OCI-LY1 (cell line): ENCODE results near the gene EEPD1.

Source experiments
- H2AFZ ChIP-seq: fragments of 200-600 bp; sonication (generic), shearing (Covaris generic); 2 replicates; pipeline ENCODE4 v1.6.0; 2014; ENCODE audit warnings: antibody characterized with exemption, mild to moderate bottlenecking, low read length
- H3F3A ChIP-seq: fragments of 200-600 bp; sonication (generic), shearing (Covaris generic); 2 replicates; pipeline ENCODE4 v1.6.0; 2014; ENCODE audit warnings: mild to moderate bottlenecking, antibody characterized with exemption, low read length, moderate library complexity; ENCODE audit not compliant: insufficient read depth
- H3K27ac ChIP-seq: fragments of 200-600 bp; sonication (generic); 2 replicates; pipeline ENCODE4 v1.5.1; 2014; ENCODE audit warnings: low read length, mixed run types, mild to moderate bottlenecking, low read depth; ENCODE audit not compliant: poor library complexity, severe bottlenecking
- H3K27me3 ChIP-seq: fragments of 200-600 bp; sonication (generic); 2 replicates; pipeline ENCODE4 v1.6.0; 2014; ENCODE audit warnings: antibody characterized with exemption, mild to moderate bottlenecking, low read length, moderate library complexity; ENCODE audit not compliant: insufficient read depth
- H3K36me3 ChIP-seq: fragments of 200-600 bp; sonication (generic); 2 replicates; pipeline ENCODE4 v1.6.1; 2014; ENCODE audit warnings: mild to moderate bottlenecking, antibody characterized with exemption, low read length, moderate library complexity, mixed read lengths; ENCODE audit not compliant: insufficient read depth
- H3K4me1 ChIP-seq: fragments of 200-600 bp; sonication (generic); 2 replicates; pipeline ENCODE4 v1.5.1; 2014; ENCODE audit warnings: mild to moderate bottlenecking, low read length, moderate library complexity; ENCODE audit not compliant: insufficient read depth, severe bottlenecking
- H3K4me2 ChIP-seq: fragments of 200-600 bp; sonication (generic), shearing (Covaris generic); 2 replicates; pipeline ENCODE4 v1.6.1; 2014; ENCODE audit warnings: low read length
- H3K4me3 ChIP-seq: fragments of 200-600 bp; sonication (generic); 2 replicates; pipeline ENCODE4 v1.5.1; 2014; ENCODE audit warnings: low read length, low read depth, mild to moderate bottlenecking, mixed read lengths; ENCODE audit not compliant: poor library complexity, severe bottlenecking
- H3K79me2 ChIP-seq: fragments of 200-600 bp; shearing (Covaris generic); 2 replicates; pipeline ENCODE4 v1.6.1; 2016; ENCODE audit warnings: mixed run types, low read length, mixed read lengths; ENCODE audit not compliant: insufficient read depth
- H3K9ac ChIP-seq: fragments of 200-600 bp; sonication (generic), shearing (Covaris generic); 2 replicates; pipeline ENCODE4 v1.6.1; 2014; ENCODE audit warnings: mild to moderate bottlenecking, low read length, mixed read lengths
- H3K9me2 ChIP-seq: fragments of 200-600 bp; sonication (generic), shearing (Covaris generic); 2 replicates; pipeline ENCODE4 v1.6.1; 2014; ENCODE audit warnings: low read depth, mild to moderate bottlenecking, low read length, mixed read lengths
- H3K9me3 ChIP-seq: fragments of 200-600 bp; shearing (Covaris generic); 2 replicates; pipeline ENCODE4 v1.6.1; 2014; ENCODE audit warnings: low read length, mixed read lengths
- H4K20me1 ChIP-seq: fragments of 200-600 bp; sonication (generic), shearing (Covaris generic); 2 replicates; pipeline ENCODE4 v1.6.0; 2016; ENCODE audit warnings: mild to moderate bottlenecking, low read length; ENCODE audit not compliant: insufficient read depth
- EZH2 ChIP-seq: fragments of 200-600 bp; sonication (generic), shearing (Covaris generic); IDR thresholded peaks from 2 replicates; pipeline ENCODE4 v1.8.0; 2017; ENCODE audit warnings: borderline replicate concordance, mixed run types, mild to moderate bottlenecking, antibody characterized with exemption, low read length, moderate library complexity, mixed read lengths
- TF ChIP-seq, protein P1 (sequence below): fragments of 200-600 bp; sonication (generic), shearing (Covaris generic); IDR thresholded peaks from 2 replicates; pipeline ENCODE4 v1.5.1; 2017; ENCODE audit warnings: mild to moderate bottlenecking, antibody characterized with exemption, low read length, moderate library complexity, mixed read lengths

Gene EEPD1

DNA sequence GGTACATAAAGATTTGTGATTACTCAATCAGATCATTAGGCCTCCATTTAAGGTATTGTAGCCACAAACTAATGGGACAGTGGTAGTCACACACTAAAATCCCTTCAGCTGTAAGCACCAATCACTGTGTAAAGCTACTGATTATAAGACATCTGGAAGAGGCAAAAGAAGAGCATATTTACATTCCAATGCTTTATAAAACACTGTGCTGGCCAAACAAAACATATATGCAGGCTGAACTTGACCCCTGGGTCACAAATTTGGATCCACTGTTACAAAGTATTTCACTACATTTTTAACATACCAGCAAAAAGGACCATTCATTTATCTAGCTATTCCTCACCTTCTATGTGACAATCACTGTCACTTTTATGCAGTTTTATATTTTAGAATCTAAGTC is 195.2 kb downstream of the EEPD1 start:
- Histone ChIP-seq H3K27ac (no peak overlapping the region), H3K9me3 (no peaks in the 10 kb centered on the region)

DNA sequence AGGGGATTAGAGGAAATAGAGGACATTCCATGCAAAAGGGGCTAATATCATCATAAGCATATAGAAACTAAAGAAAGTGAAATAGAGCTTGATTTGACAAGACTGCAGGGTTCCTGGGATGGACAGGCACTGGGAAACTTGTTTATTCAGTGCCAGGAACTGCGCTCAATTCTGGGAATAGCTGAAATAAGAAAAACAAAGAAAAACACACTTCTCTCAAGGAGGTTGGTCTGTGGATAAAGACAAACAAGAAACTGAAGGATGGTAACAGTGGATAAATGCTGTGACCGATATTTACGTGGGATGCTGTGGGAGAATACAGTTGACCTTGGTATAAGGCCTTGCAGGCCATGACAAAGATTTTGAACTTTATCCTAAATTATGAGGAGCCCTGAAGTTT is 195.7 kb downstream of the EEPD1 start:
- no peaks in the 10 kb centered on the region for H3F3A ChIP-seq
- H3K9ac ChIP-seq = no peak overlapping the region
- H3K79me2 ChIP-seq = no peaks in the 10 kb centered on the region

More for the DNA sequence above, 195.2 kb downstream of the EEPD1 start:
- no peaks in the 10 kb centered on the region for H4K20me1 ChIP-seq
- no peaks in the 10 kb centered on the region for H3K79me2 ChIP-seq
- no peaks in the 10 kb centered on the region for H3K36me3 ChIP-seq
- H3K27me3 ChIP-seq = no peaks in the 10 kb centered on the region
- no peak overlapping the region for H2AFZ ChIP-seq
- H3K4me3 ChIP-seq = no peak overlapping the region
- no peak overlapping the region for H3K4me2 ChIP-seq
- TF ChIP-seq, protein P1, sequence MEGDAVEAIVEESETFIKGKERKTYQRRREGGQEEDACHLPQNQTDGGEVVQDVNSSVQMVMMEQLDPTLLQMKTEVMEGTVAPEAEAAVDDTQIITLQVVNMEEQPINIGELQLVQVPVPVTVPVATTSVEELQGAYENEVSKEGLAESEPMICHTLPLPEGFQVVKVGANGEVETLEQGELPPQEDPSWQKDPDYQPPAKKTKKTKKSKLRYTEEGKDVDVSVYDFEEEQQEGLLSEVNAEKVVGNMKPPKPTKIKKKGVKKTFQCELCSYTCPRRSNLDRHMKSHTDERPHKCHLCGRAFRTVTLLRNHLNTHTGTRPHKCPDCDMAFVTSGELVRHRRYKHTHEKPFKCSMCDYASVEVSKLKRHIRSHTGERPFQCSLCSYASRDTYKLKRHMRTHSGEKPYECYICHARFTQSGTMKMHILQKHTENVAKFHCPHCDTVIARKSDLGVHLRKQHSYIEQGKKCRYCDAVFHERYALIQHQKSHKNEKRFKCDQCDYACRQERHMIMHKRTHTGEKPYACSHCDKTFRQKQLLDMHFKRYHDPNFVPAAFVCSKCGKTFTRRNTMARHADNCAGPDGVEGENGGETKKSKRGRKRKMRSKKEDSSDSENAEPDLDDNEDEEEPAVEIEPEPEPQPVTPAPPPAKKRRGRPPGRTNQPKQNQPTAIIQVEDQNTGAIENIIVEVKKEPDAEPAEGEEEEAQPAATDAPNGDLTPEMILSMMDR = no peak
- no peak for TF ChIP-seq EZH2
- no peaks in the 10 kb centered on the region for H3K9me2 ChIP-seq
- no peaks in the 10 kb centered on the region for H3K4me1 ChIP-seq
- H3F3A ChIP-seq = no peaks in the 10 kb centered on the region
- H3K9ac ChIP-seq = no peak overlapping the region

GRCh38 chr7:36349626-36350025 is 196.6 kb downstream of the EEPD1 start:
- Histone ChIP-seq H3K27me3 (no peaks in the 10 kb centered on the region), H3K4me3 (no peak overlapping the region), H3K9me2 (no peaks in the 10 kb centered on the region), H3F3A (no peaks in the 10 kb centered on the region), H3K79me2 (no peaks in the 10 kb centered on the region), H3K36me3 (no peaks in the 10 kb centered on the region), H3K9me3 (no peaks in the 10 kb centered on the region), H3K27ac (no peak overlapping the region), H3K4me2 (no peak overlapping the region), H3K9ac (no peak overlapping the region), H3K4me1 (no peaks in the 10 kb centered on the region), H2AFZ (no peak overlapping the region), H4K20me1 (no peaks in the 10 kb centered on the region)
- TF ChIP-seq, protein P1 = no peak
- no peak for TF ChIP-seq EZH2

More for the DNA sequence above, 195.7 kb downstream of the EEPD1 start:
- Histone ChIP-seq H3K9me2 (no peaks in the 10 kb centered on the region), H3K9me3 (no peaks in the 10 kb centered on the region), H3K4me1 (no peaks in the 10 kb centered on the region), H3K27ac (no peak overlapping the region), H3K4me3 (no peak overlapping the region), H3K4me2 (no peak overlapping the region), H3K36me3 (no peaks in the 10 kb centered on the region), H3K27me3 (no peaks in the 10 kb centered on the region), H4K20me1 (no peaks in the 10 kb centered on the region), H2AFZ (no peak overlapping the region)
- TF ChIP-seq EZH2 = no peak
- TF ChIP-seq, protein P1 = no peak
